GM21526 (cell line): ENCODE results near the gene DOCK2.

Experiments used
- ATAC-seq: cut with Tn5 transposase; IDR thresholded peaks from one replicate; pipeline ENCODE4 v1.9.1; 2021; ENCODE audit warnings: moderate library complexity; ENCODE audit not compliant: unreplicated experiment, low FRiP score

The DOCK2 gene

GRCh38 chr5:169956756-169957155, 319.7 kb downstream of the DOCK2 start:
- ATAC-seq = no peak

- no peak for ATAC-seq
Measured at GRCh38 chr5:169958278-169958677, 321.2 kb downstream of the DOCK2 start.

- ATAC-seq = no peak
Measured at GRCh38 chr5:169960659-169961058, 323.6 kb downstream of the DOCK2 start.

GRCh38 chr5:169964246-169964645, 327.2 kb downstream of the DOCK2 start:
- no peak for ATAC-seq

- ATAC-seq = no peak
Measured at GRCh38 chr5:169970339-169970738, 333.3 kb downstream of the DOCK2 start.

- no peak for ATAC-seq
Measured at GRCh38 chr5:169970911-169971765, 334.1 kb downstream of the DOCK2 start.

- no peak for ATAC-seq
Measured at GRCh38 chr5:169971780-169972179, 334.7 kb downstream of the DOCK2 start.

GRCh38 chr5:169973056-169973455, 336.0 kb downstream of the DOCK2 start:
- no peak for ATAC-seq

GRCh38 chr5:169974121-169974770, 337.2 kb downstream of the DOCK2 start:
- no peak for ATAC-seq

GRCh38 chr5:169978714-169979113, 341.6 kb downstream of the DOCK2 start:
- ATAC-seq = no peak

- ATAC-seq = no peak
Measured at GRCh38 chr5:169979871-169980270, 342.8 kb downstream of the DOCK2 start.

GRCh38 chr5:169980418-169981053, 343.5 kb downstream of the DOCK2 start, which contains the start of gene INSYN2B:
TSS of gene INSYN2B (minus strand) at chr5:169980495. CDS start at chr5:169883898, 96,597 bp downstream.
- ATAC-seq = no peak

GRCh38 chr5:169988206-169988605, 351.1 kb downstream of the DOCK2 start:
- no peak for ATAC-seq

- ATAC-seq = no peak
Measured at GRCh38 chr5:169988947-169989346, 351.9 kb downstream of the DOCK2 start.

GRCh38 chr5:169989365-169989764, 352.3 kb downstream of the DOCK2 start:
- no peak for ATAC-seq

GRCh38 chr5:169991115-169991869, 354.2 kb downstream of the DOCK2 start:
- no peak for ATAC-seq

- no peak for ATAC-seq
Measured at GRCh38 chr5:169992789-169993484, 355.9 kb downstream of the DOCK2 start.

- no peak for ATAC-seq
Measured at GRCh38 chr5:169993485-169993790, 356.4 kb downstream of the DOCK2 start.

- ATAC-seq = no peak
Measured at GRCh38 chr5:169997798-169998197, 360.7 kb downstream of the DOCK2 start.

GRCh38 chr5:169999621-170000020, 362.5 kb downstream of the DOCK2 start:
- no peak for ATAC-seq
